Measurements from ENCODE around the gene LIPI. TPM values are rescaled to one million over a fixed set of nuclear protein-coding genes. Genes with fewer than 3 reads are reported as not detected.
"Not testable (repeated sequence)": the region's sequence is repeated elsewhere in the genome, so short reads cannot be mapped to it uniquely, and the experiment has no call there.

The LIPI gene
- total and polyA plus RNA-seq, 10 of the 15 experiments (the other 5 are each of a cell fraction or from before 2014, with no cell fraction given): 0.05 to 0.32 (median 0.10) TPM; not detected in 5

DNA sequence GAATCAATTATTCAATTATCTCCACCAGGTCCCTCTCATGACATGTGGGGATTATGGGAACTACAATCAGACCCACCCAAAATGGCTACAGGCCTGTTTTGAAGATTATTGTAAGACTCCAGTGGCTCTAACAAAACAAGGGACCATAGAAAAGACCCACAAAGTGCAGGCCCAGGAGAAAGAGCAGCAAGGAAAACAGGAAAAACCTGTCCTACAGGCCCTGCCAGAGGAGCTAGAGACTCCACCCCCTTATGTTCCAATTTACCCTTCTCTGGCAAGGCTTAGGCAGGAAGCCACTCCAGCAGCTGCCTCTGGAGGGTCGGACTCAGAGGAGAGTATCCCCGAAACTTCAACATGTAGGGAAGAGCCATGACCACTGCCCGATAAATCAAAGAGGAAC is 96.5 kb downstream of the LIPI start:
- BruUV-seq (replicated peaks): no TSS peak
- DNase-seq (ENCODE audit: low read depth, low spot score): no peak
- H3K4me1 ChIP-seq (ENCODE audit: control insufficient read depth, insufficient read depth, low read length): peaks cover 13% of the 10 kb centered on the region
- no peak overlapping the region for H3K27ac ChIP-seq (ENCODE audit: control insufficient read depth, insufficient read depth)
- ChIA-PET SMC1A (ENCODE audit: uncharacterized antibody, unreplicated experiment) (no interaction called here), CTCF (no interaction called here), RAD21 (ENCODE audit: unreplicated experiment) (no interaction called here), POLR2A (interaction anchor here (1.7 kb wide), 1 partner anchor 19 kb away, joined by 7 read pairs; no protein-coding TSS in a partner anchor)
- no peaks in the 10 kb centered on the region for H4K20me1 ChIP-seq (ENCODE audit: control insufficient read depth, insufficient read depth)
- H3K36me3 ChIP-seq (ENCODE audit: control insufficient read depth in 2 of 2, insufficient read depth in 2 of 2, low read length in 1 of 2): no peaks in the 10 kb centered on the region
- FAIRE-seq: no peak
- intact Hi-C loops (cut with micrococcal nuclease; ENCODE audit: unreplicated experiment) (no loop called here), in situ Hi-C loops (cut with MboI) (no loop called here)
- no peak overlapping the region for H2AFZ ChIP-seq (ENCODE audit: control insufficient read depth, low read depth, low read length)
- TF ChIP-seq TCF12 (IDR thresholded peaks at IDR 0.05; ENCODE audit: low read depth, low read length) (no peak), JUND (IDR thresholded peaks at IDR 0.05; ENCODE audit: low read depth, low read length) (no peak), NFYA (IDR thresholded peaks at IDR 0.05; ENCODE audit: borderline replicate concordance, low read depth, low read length) (no peak), CBX3 (IDR thresholded peaks at IDR 0.05; ENCODE audit: borderline replicate concordance, low read depth) (no peak), POLR2AphosphoS2 (IDR thresholded peaks at IDR 0.05; ENCODE audit: low read depth, low read length) (no peak), KAT2A (conservative IDR thresholded peaks at IDR 0.05; ENCODE audit: control insufficient read depth, low read depth, low read length) (no peak), RBBP5 (conservative IDR thresholded peaks at IDR 0.05) (no peak), PML (IDR thresholded peaks at IDR 0.05; ENCODE audit: low read length) (no peak), SPI1 (IDR thresholded peaks at IDR 0.05; ENCODE audit: borderline replicate concordance, insufficient read depth, low read depth, low read length) (no peak), MTA2 (IDR thresholded peaks at IDR 0.05; ENCODE audit: low read depth) (no peak)
- TF ChIP-seq, protein P1, sequence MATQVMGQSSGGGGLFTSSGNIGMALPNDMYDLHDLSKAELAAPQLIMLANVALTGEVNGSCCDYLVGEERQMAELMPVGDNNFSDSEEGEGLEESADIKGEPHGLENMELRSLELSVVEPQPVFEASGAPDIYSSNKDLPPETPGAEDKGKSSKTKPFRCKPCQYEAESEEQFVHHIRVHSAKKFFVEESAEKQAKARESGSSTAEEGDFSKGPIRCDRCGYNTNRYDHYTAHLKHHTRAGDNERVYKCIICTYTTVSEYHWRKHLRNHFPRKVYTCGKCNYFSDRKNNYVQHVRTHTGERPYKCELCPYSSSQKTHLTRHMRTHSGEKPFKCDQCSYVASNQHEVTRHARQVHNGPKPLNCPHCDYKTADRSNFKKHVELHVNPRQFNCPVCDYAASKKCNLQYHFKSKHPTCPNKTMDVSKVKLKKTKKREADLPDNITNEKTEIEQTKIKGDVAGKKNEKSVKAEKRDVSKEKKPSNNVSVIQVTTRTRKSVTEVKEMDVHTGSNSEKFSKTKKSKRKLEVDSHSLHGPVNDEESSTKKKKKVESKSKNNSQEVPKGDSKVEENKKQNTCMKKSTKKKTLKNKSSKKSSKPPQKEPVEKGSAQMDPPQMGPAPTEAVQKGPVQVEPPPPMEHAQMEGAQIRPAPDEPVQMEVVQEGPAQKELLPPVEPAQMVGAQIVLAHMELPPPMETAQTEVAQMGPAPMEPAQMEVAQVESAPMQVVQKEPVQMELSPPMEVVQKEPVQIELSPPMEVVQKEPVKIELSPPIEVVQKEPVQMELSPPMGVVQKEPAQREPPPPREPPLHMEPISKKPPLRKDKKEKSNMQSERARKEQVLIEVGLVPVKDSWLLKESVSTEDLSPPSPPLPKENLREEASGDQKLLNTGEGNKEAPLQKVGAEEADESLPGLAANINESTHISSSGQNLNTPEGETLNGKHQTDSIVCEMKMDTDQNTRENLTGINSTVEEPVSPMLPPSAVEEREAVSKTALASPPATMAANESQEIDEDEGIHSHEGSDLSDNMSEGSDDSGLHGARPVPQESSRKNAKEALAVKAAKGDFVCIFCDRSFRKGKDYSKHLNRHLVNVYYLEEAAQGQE (IDR thresholded peaks at IDR 0.05; ENCODE audit: low read depth, low read length): no peak
- H3K27me3 ChIP-seq (replicated peaks in 1 of 2; ENCODE audit: control insufficient read depth in 2 of 2, insufficient read depth in 2 of 2, low read length in 1 of 2): no peaks in the 10 kb centered on the region
- no peaks in the 10 kb centered on the region for H3K79me2 ChIP-seq (ENCODE audit: control insufficient read depth, insufficient read depth, low read length)
- WGBS (ENCODE audit: insufficient coverage, insufficient replicate concordance, low lambda C conversion rate, missing lambda C conversion rate): 92% methylated on average over 3 of the region's 3 CpGs
- H3K9me3 ChIP-seq (replicated peaks; ENCODE audit: control insufficient read depth, insufficient read depth, low read length): no peaks in the 10 kb centered on the region; the same call in 2 of the 3 replicates
- no peak for ATAC-seq
- H3K4me3 ChIP-seq: no peak overlapping the region
- H3K9ac ChIP-seq (ENCODE audit: control insufficient read depth, insufficient read depth, low read length): no peak overlapping the region
- no peak overlapping the region for H3K4me2 ChIP-seq (ENCODE audit: control insufficient read depth, insufficient read depth)

DNA sequence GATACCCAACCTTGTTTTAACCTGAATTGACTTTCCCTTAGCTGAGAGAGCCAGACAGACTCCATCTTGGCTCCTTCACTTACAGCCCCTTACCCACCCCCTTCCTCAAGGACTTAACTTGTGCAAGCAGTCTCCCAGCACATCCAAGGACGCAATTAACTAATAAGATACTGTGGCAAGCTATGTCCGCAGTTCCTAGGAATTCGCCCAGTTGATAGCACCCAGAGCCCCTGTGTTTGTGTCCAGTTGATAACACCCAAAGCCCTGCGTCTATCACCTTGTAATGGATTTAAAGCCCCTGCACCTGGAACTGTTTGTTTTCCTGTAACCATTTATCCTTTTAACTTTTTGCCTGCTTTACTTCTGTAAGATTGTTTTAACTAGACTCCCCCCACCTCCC is 106.2 kb downstream of the LIPI start:
- FAIRE-seq; DNase-seq (ENCODE audit: low read depth, low spot score); in situ Hi-C loops (cut with MboI); intact Hi-C loops (cut with micrococcal nuclease; ENCODE audit: unreplicated experiment); H3K36me3 ChIP-seq (ENCODE audit: control insufficient read depth in 2 of 2, insufficient read depth in 2 of 2, low read length in 1 of 2); SMC1A ChIA-PET (ENCODE audit: uncharacterized antibody, unreplicated experiment); H3K27me3 ChIP-seq (replicated peaks in 1 of 2; ENCODE audit: control insufficient read depth in 2 of 2, insufficient read depth in 2 of 2, low read length in 1 of 2); H4K20me1 ChIP-seq (ENCODE audit: control insufficient read depth, insufficient read depth); RAD21 ChIA-PET (ENCODE audit: unreplicated experiment); H3K9ac ChIP-seq (ENCODE audit: control insufficient read depth, insufficient read depth, low read length); H2AFZ ChIP-seq (ENCODE audit: control insufficient read depth, low read depth, low read length); BruUV-seq (replicated peaks); H3K9me3 ChIP-seq (replicated peaks; ENCODE audit: control insufficient read depth, insufficient read depth, low read length); H3K4me2 ChIP-seq (ENCODE audit: control insufficient read depth, insufficient read depth); H3K4me3 ChIP-seq; H3K4me1 ChIP-seq (ENCODE audit: control insufficient read depth, insufficient read depth, low read length); ATAC-seq; POLR2A ChIA-PET; H3K27ac ChIP-seq (ENCODE audit: control insufficient read depth, insufficient read depth); H3K79me2 ChIP-seq (ENCODE audit: control insufficient read depth, insufficient read depth, low read length): not testable (repeated sequence)
- WGBS (ENCODE audit: insufficient coverage, insufficient replicate concordance, low lambda C conversion rate, missing lambda C conversion rate): 90% methylated on average over 4 of the region's 4 CpGs
- CTCF ChIA-PET: interaction anchor here (1.2 kb wide), 1 partner anchor 15 kb away, joined by 4 read pairs; no protein-coding TSS in a partner anchor
